ENCODE results near the gene MYCBPAP. TPM values are rescaled to one million over a fixed set of nuclear protein-coding genes. Genes with fewer than 3 reads are reported as not detected.

The MYCBPAP gene
- total RNA-seq, 1 experiment from 2014 or later = not detected

DNA sequence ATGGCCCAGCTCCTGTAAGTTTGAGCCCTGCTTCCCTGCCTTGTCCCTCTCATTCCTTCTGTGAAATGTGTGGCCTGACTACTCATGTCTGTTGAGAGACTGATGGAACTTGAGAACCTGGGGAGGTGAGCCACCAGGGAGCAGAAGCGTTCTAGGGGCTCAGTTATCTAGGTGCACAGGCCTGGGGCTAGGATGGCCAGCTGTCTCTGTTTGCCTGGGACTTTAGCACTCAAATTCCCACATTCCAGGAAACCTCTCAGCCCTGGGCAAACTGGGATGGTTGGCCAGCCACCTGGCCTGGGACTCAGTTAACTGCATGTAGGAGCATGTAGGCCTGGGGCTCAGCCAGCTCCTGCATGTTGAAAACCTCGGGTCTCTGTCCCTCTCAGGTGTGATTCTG, 15.0 kb downstream of the MYCBPAP start:
- H3K79me2 ChIP-seq (ENCODE audit: insufficient read depth, low read length) = no peaks in the 10 kb centered on the region
- no peaks in the 10 kb centered on the region; a peak in 1 of 4 replicates for H3K4me1 ChIP-seq (ENCODE audit: control insufficient read depth in 1 of 2, insufficient read depth in 2 of 2, low read length in 2 of 2)
- intact Hi-C loops (cut with micrococcal nuclease) = no loop called here
- DNase-seq (ENCODE audit: low read depth, low spot score) (no peak), ATAC-seq (no peak; the same call in 1 of the 2 replicates)
- H3K27ac ChIP-seq (ENCODE audit: low read depth, low read length) = no peak overlapping the region
- no peaks in the 10 kb centered on the region for H3K9me2 ChIP-seq (ENCODE audit: insufficient read depth)
- no peak overlapping the region for H3K4me2 ChIP-seq (ENCODE audit: low read length)
- no peak overlapping the region for H3K9ac ChIP-seq (ENCODE audit: low read length)
- ChIA-PET POLR2A (no interaction called here), RAD21 (ENCODE audit: low non-redundant PET in 1 of 2, low total read pairs in 2 of 2, uncharacterized antibody in 2 of 2, unreplicated experiment in 2 of 2) (no interaction called here), CTCF (no interaction called here)
- H2AFZ ChIP-seq (ENCODE audit: low read depth, low read length, poor library complexity, severe bottlenecking) = no peak overlapping the region
- no TSS peak for BruUV-seq (replicated peaks)
- H3K9me3 ChIP-seq (ENCODE audit: control insufficient read depth in 1 of 2, insufficient read depth in 1 of 2, low read depth in 1 of 2, low read length in 2 of 2) = no peaks in the 10 kb centered on the region
- no peak overlapping the region for H3K4me3 ChIP-seq (replicated peaks in 1 of 2; ENCODE audit: low read depth in 1 of 2, low read length in 2 of 2)
- no peak for TF ChIP-seq TCF7L2 (IDR thresholded peaks at IDR 0.05; ENCODE audit: borderline replicate concordance, extremely low read depth, insufficient read depth, insufficient read length)
- TF ChIP-seq POLR2AphosphoS5 (IDR thresholded peaks at IDR 0.05; ENCODE audit: low read depth, low read length) = no peak
- TF ChIP-seq RAD21 (IDR thresholded peaks at IDR 0.05; ENCODE audit: low read depth) = no peak
- TF ChIP-seq CEBPB (IDR thresholded peaks at IDR 0.05; ENCODE audit: low read depth) = no peak
- TF ChIP-seq SIN3A (IDR thresholded peaks at IDR 0.05; ENCODE audit: low read depth) = no peak
- TF ChIP-seq POLR2A (IDR thresholded peaks at IDR 0.05; ENCODE audit: borderline replicate concordance, extremely low read depth, insufficient read depth, insufficient read length) = no peak
- no peak for TF ChIP-seq ZFX (IDR thresholded peaks at IDR 0.05)
- no peak for TF ChIP-seq FOSL1 (IDR thresholded peaks at IDR 0.05; ENCODE audit: low read depth)
- TF ChIP-seq, protein P1, sequence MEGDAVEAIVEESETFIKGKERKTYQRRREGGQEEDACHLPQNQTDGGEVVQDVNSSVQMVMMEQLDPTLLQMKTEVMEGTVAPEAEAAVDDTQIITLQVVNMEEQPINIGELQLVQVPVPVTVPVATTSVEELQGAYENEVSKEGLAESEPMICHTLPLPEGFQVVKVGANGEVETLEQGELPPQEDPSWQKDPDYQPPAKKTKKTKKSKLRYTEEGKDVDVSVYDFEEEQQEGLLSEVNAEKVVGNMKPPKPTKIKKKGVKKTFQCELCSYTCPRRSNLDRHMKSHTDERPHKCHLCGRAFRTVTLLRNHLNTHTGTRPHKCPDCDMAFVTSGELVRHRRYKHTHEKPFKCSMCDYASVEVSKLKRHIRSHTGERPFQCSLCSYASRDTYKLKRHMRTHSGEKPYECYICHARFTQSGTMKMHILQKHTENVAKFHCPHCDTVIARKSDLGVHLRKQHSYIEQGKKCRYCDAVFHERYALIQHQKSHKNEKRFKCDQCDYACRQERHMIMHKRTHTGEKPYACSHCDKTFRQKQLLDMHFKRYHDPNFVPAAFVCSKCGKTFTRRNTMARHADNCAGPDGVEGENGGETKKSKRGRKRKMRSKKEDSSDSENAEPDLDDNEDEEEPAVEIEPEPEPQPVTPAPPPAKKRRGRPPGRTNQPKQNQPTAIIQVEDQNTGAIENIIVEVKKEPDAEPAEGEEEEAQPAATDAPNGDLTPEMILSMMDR (IDR thresholded peaks at IDR 0.05 in 2 of 3, conservative IDR thresholded peaks at IDR 0.05 in 1 of 3; ENCODE audit: borderline replicate concordance in 1 of 3, insufficient read depth in 1 of 3, low read depth in 2 of 3, low read length in 2 of 3) = no peak
- TF ChIP-seq EZH2phosphoT487 (IDR thresholded peaks at IDR 0.05; ENCODE audit: borderline replicate concordance) = no peak
- no peak for TF ChIP-seq EZH2 (IDR thresholded peaks at IDR 0.05)
- TF ChIP-seq SRF (IDR thresholded peaks at IDR 0.05; ENCODE audit: low read depth) = no peak
- TF ChIP-seq EGR1 (IDR thresholded peaks at IDR 0.05; ENCODE audit: low read depth) = no peak
- H3K36me3 ChIP-seq (ENCODE audit: control insufficient read depth in 1 of 2, insufficient read depth in 2 of 2, low read length in 2 of 2) = no peaks in the 10 kb centered on the region
- H4K20me1 ChIP-seq (ENCODE audit: insufficient read depth) = no peaks in the 10 kb centered on the region
- no peaks in the 10 kb centered on the region for H3K27me3 ChIP-seq (ENCODE audit: insufficient read depth, low read length)
